Measurements from ENCODE around the gene TOPBP1.

TOPBP1 gene

DNA sequence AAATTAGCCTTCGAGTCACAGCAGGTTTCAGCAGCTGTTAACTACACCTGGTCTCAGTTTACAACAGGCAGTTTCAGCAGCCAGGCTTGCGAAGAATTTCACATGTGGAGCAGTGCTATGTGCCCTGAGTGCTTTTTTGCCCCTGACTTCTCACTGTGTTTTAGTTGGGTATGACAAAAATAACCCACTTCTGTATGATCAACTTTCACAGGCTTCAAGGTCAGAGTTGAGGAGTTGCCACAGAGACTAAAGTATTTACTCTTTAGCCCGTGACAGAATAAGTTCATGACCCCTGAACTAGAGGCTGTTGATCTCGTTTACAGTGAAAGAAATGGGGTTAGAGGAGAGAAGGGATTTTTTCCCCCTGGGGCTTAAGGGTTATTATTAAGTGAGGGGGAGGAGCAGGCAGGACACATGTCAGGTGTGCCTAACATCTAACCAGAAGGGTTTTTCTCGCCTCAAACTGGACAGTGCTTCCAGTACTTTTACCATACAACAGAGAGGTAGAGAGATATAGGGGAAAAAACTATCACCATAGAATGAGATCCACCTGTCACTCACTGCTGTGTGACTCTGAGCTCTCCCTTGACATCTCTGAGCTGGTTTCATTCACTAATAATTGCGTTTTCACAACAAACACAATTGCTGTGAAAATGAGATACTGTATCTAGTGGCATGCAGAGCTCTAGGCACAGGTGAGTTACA lies 14.0 kb upstream of the TOPBP1 start:
- Histone ChIP-seq H3K27me3 (peaks cover 42% of the 10 kb centered on the region), H3K4me3 (ENCODE audit: low read depth, low read length) (no peak overlapping the region), H3K9me3 (no peaks in the 10 kb centered on the region), H3K4me1 (no peaks in the 10 kb centered on the region), H3K36me3 (no peaks in the 10 kb centered on the region)
- TF ChIP-seq, protein P1, sequence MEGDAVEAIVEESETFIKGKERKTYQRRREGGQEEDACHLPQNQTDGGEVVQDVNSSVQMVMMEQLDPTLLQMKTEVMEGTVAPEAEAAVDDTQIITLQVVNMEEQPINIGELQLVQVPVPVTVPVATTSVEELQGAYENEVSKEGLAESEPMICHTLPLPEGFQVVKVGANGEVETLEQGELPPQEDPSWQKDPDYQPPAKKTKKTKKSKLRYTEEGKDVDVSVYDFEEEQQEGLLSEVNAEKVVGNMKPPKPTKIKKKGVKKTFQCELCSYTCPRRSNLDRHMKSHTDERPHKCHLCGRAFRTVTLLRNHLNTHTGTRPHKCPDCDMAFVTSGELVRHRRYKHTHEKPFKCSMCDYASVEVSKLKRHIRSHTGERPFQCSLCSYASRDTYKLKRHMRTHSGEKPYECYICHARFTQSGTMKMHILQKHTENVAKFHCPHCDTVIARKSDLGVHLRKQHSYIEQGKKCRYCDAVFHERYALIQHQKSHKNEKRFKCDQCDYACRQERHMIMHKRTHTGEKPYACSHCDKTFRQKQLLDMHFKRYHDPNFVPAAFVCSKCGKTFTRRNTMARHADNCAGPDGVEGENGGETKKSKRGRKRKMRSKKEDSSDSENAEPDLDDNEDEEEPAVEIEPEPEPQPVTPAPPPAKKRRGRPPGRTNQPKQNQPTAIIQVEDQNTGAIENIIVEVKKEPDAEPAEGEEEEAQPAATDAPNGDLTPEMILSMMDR (IDR thresholded peaks at IDR 0.05; ENCODE audit: low read depth, low read length), result no peak
- DNase-seq, result no peak

DNA sequence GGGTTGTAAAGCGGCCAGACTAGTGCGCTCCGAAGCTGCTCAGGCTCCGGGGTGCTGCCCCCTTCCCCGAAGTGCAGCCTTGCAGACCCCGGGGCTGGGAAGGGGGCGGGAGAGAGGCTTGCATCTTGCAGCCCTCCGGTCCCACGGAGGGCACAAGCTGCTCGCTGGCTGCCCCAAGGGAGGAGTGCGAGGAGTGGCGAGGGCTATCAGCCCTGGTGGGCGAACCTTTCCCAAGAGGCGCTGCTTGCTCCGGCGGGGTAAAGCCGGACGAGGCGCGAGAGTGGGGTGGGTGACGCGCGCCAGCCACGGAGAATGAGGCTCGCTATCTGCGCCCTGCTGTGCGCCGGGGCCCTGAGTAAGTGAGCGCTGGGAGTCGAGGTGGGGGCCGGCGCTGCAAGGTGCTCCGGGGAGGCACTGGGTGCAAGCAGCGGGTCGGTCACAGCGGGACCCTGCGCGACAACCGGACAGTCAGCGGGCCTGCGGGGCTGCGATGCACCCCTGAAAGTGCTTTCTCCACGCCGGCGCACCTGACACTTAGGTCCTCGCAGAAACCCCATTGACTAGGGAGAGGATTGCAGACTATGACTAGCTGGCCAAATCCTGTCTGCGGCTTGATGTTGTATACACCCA lies 12.7 kb upstream of the TOPBP1 start:
- DNase-seq, result no peak
- TF ChIP-seq, protein P1 (IDR thresholded peaks at IDR 0.05; ENCODE audit: low read depth, low read length), result no peak
- H3K4me1 ChIP-seq, result no peaks in the 10 kb centered on the region
- H3K9me3 ChIP-seq, result no peaks in the 10 kb centered on the region
- no peaks in the 10 kb centered on the region for H3K36me3 ChIP-seq
- no peak overlapping the region for H3K4me3 ChIP-seq (ENCODE audit: low read depth, low read length)
- H3K27me3 ChIP-seq, result peaks cover 48% of the 10 kb centered on the region

DNA sequence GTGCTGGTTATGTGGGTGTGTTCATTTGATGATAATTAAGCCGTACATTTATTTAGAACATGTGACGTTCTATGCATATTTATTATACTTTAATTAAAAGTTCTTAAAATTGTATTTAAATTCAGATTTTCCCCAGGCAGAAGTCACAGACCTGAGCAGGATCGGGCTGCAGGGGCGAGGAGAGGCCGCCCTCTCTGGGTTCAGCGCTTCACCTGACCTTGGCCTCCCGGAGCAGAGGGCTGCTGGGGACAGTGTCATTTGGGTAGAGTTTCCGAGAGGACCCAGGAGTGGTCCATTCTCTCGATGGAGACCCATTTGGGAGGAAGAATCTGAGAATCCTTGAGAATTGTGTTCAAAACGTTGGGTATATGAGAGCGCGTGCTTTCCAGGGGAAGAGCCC lies 12.0 kb upstream of the TOPBP1 start:
- Histone ChIP-seq H3K4me3 (ENCODE audit: low read depth, low read length) (no peak overlapping the region), H3K9me3 (no peaks in the 10 kb centered on the region), H3K36me3 (no peaks in the 10 kb centered on the region), H3K4me1 (no peaks in the 10 kb centered on the region), H3K27me3 (peaks cover 48% of the 10 kb centered on the region)
- TF ChIP-seq, protein P1 (IDR thresholded peaks at IDR 0.05; ENCODE audit: low read depth, low read length), result no peak
- no peak for DNase-seq

DNA sequence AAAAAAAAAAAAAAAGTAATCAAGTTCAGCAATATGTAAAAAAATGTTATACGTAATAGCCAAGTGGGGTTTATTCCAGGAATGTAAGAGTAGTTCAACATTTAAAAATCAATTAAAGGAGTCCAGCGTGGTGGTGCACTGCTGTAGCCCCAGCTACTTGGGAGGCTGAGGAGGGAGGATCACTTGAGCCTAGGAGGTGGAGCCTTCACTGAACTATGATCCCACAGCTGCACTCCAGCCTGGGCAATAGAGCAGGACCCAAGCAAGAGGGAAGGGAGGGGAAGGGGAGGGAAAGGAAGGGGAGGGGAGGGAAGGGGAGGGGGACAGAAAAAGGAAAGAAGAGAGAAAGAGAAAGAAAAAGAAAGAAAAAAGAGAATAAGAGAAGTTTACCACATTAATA lies 10.7 kb upstream of the TOPBP1 start:
- no peak overlapping the region for H3K4me3 ChIP-seq (ENCODE audit: low read depth, low read length)
- no peaks in the 10 kb centered on the region for H3K9me3 ChIP-seq
- TF ChIP-seq, protein P1 (IDR thresholded peaks at IDR 0.05; ENCODE audit: low read depth, low read length), result no peak
- no peaks in the 10 kb centered on the region for H3K4me1 ChIP-seq
- H3K27me3 ChIP-seq, result peaks cover 51% of the 10 kb centered on the region
- H3K36me3 ChIP-seq, result no peaks in the 10 kb centered on the region
- no peak for DNase-seq

DNA sequence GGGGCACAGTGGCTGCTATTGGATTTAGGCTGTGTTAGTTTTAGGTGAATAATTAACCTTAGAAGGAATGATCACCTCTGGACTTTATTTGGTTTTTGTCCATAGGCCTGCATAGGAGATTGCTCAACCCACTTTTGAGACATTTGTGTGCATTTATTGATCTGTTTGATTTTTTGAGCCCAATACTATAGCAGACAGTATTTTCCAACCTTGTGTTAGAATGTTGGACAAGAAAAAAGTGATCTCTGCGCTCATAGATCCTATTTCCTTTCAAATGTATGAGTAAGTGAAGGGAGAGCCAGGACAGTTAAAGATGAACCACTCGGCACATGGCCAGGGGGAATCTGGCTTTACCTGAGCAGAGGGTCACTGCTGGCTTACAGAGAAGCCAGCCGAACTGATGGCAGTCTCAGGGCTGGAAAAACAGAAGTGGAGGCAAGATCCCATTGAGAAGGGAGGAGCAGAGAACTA lies 8.8 kb upstream of the TOPBP1 start:
- TF ChIP-seq, protein P1 (IDR thresholded peaks at IDR 0.05; ENCODE audit: low read depth, low read length), result no peak

DNA sequence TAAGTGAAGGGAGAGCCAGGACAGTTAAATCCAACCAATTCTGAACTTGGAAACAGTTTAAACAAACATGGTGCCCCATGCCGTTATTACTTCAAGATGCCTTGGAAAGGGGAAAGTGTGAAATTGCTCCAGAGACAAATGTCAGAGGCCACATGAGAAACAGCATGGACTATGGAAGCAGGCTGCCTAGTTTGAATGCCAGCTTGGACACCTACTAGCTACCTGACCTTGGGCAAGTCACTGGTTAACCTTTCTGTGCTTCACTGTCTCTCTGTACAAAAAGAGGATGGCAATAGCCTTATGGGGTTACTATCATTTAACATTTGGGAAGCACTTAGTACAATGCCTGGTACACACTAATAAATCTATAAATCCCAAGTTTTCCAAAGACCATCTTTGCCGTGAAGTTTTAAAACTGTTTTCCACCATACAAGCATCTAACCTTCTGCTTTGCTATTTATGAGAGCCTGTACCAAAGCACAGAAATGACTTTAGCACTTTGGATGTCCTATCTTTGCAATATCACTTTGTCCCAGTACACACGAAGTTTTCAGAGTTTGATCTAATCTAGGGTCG lies 8.3 kb upstream of the TOPBP1 start:
- H3K9me3 ChIP-seq, result no peaks in the 10 kb centered on the region
- no peaks in the 10 kb centered on the region for H3K4me1 ChIP-seq
- no peak overlapping the region for H3K4me3 ChIP-seq (ENCODE audit: low read depth, low read length)
- TF ChIP-seq, protein P1 (IDR thresholded peaks at IDR 0.05; ENCODE audit: low read depth, low read length), result no peak
- H3K27me3 ChIP-seq, result peaks cover 38% of the 10 kb centered on the region
- H3K36me3 ChIP-seq, result no peaks in the 10 kb centered on the region
- DNase-seq, result no peak

More for the DNA sequence above, 8.8 kb upstream of the TOPBP1 start:
- H3K4me1 ChIP-seq, result no peaks in the 10 kb centered on the region
- peaks cover 43% of the 10 kb centered on the region for H3K27me3 ChIP-seq
- H3K36me3 ChIP-seq, result no peaks in the 10 kb centered on the region
- H3K9me3 ChIP-seq, result no peaks in the 10 kb centered on the region
- DNase-seq, result no peak
- H3K4me3 ChIP-seq (ENCODE audit: low read depth, low read length), result no peak overlapping the region

All from BE2C (cell line).